ENCODE results near the gene PYCR2. TPM values are rescaled to one million over a fixed set of nuclear protein-coding genes. Genes with fewer than 3 reads are reported as not detected.

Gene PYCR2
- total RNA-seq, 1 experiment from 2014 or later: 74.4 TPM

GRCh38 chr1:225886159-225887029 is 37.7 kb downstream of the PYCR2 start:
- no peak for ATAC-seq

GRCh38 chr1:225885336-225885735 is 38.7 kb downstream of the PYCR2 start:
- no peak overlapping the region for H3K27ac ChIP-seq (ENCODE audit: low read length)
- ChIA-PET POLR2A (no interaction called here), CTCF (interaction anchor here (0.7 kb wide), 1 partner anchor 1733 kb away, joined by 3 read pairs; no protein-coding TSS in a partner anchor)
- no peak overlapping the region for H3K4me3 ChIP-seq (ENCODE audit: low read depth in 2 of 2, low read length in 2 of 2)
- H3K27me3 ChIP-seq (ENCODE audit: control insufficient read depth, insufficient read depth, low read length): no peaks in the 10 kb centered on the region
- H3K4me1 ChIP-seq (ENCODE audit: control insufficient read depth, insufficient read depth, low read length): peaks cover 15% of the 10 kb centered on the region
- in situ Hi-C loops (cut with HindIII; ENCODE audit: low pct_unique_long_range_greater_than_20kb, low sequenced_read_pairs): no loop called here
- no TSS peak for BruUV-seq (replicated peaks)
- DNase-seq (ENCODE audit: low read depth, low spot score) (no peak), ATAC-seq (no peak)
- intact Hi-C loops (cut with micrococcal nuclease; ENCODE audit: unreplicated experiment): no loop called here
- no peaks in the 10 kb centered on the region for H3K9me3 ChIP-seq (ENCODE audit: control insufficient read depth, insufficient read depth, low read depth, low read length)
- H3K36me3 ChIP-seq (ENCODE audit: control insufficient read depth, insufficient read depth, low read length): no peaks in the 10 kb centered on the region; the same call in 1 of the 2 replicates
- TF ChIP-seq SIN3A (IDR thresholded peaks at IDR 0.05; ENCODE audit: borderline replicate concordance, insufficient read depth, low read depth, low read length) (no peak), REST (IDR thresholded peaks at IDR 0.05; ENCODE audit: insufficient read depth in 1 of 2, low read depth in 2 of 2, low read length in 1 of 2) (no peak), CTCF (IDR thresholded peaks at IDR 0.05) (no peak), POLR2AphosphoS5 (IDR thresholded peaks at IDR 0.05; ENCODE audit: low read depth, low read length) (no peak)

More at GRCh38 chr1:225886159-225887029, 37.7 kb downstream of the PYCR2 start:
- Histone ChIP-seq H3K27ac (ENCODE audit: low read length) (no peak overlapping the region), H3K4me3 (ENCODE audit: low read depth in 2 of 2, low read length in 2 of 2) (no peak overlapping the region), H3K36me3 (ENCODE audit: control insufficient read depth, insufficient read depth, low read length) (no peaks in the 10 kb centered on the region; the same call in 1 of the 2 replicates), H3K27me3 (ENCODE audit: control insufficient read depth, insufficient read depth, low read length) (no peaks in the 10 kb centered on the region), H3K9me3 (ENCODE audit: control insufficient read depth, insufficient read depth, low read depth, low read length) (no peaks in the 10 kb centered on the region), H3K4me1 (ENCODE audit: control insufficient read depth, insufficient read depth, low read length) (peaks cover 4% of the 10 kb centered on the region)
- CTCF ChIA-PET: interaction anchor here (0.7 kb wide), 1 partner anchor 1734 kb away, joined by 3 read pairs; no protein-coding TSS in a partner anchor
- intact Hi-C loops (cut with micrococcal nuclease; ENCODE audit: unreplicated experiment) (no loop called here), in situ Hi-C loops (cut with HindIII; ENCODE audit: low pct_unique_long_range_greater_than_20kb, low sequenced_read_pairs) (no loop called here)
- no peak for DNase-seq (ENCODE audit: low read depth, low spot score)
- no TSS peak for BruUV-seq (replicated peaks)
- TF ChIP-seq REST (IDR thresholded peaks at IDR 0.05; ENCODE audit: insufficient read depth in 1 of 2, low read depth in 2 of 2, low read length in 1 of 2) (no peak), TCF7L2 (IDR thresholded peaks at IDR 0.05; ENCODE audit: low read depth, low read length) (no peak), CTCF (IDR thresholded peaks at IDR 0.05) (no peak), POLR2AphosphoS5 (IDR thresholded peaks at IDR 0.05; ENCODE audit: low read depth, low read length) (no peak), SIN3A (IDR thresholded peaks at IDR 0.05; ENCODE audit: borderline replicate concordance, insufficient read depth, low read depth, low read length) (no peak)
- POLR2A ChIA-PET: no interaction called here

All from Panc1 (cell line).